Tibial nerve (tissue), 4 donors: ENCODE data around the gene TUBGCP6. TPM values are rescaled to one million over a fixed set of nuclear protein-coding genes. Genes with fewer than 3 reads are reported as not detected.

Experiments used
- DNase-seq, 2 donors: peaks; one replicate each; pipeline ENCODE4 v3.0.0-alpha.2; 2019; ENCODE audit warnings: low spot score in 2 of 2
- H3K27ac ChIP-seq, 4 donors: fragments of 200-600 bp; sonication (generic) in 3 of 4; one replicate each; pipeline ENCODE4 v1.5.1; 2017 to 2019; ENCODE audit warnings: mild to moderate bottlenecking in 1 of 4
- H3K27me3 ChIP-seq, 2 donors: fragments of 200-600 bp; sonication (generic) in 1 of 2; one replicate each; pipeline versions ENCODE4 v1.5.1 to v1.6.0; 2017 to 2019
- H3K36me3 ChIP-seq, 3 donors: fragments of 200-600 bp; sonication (generic); one replicate each; pipeline ENCODE4 v1.5.1; 2018 to 2019
- H3K4me1 ChIP-seq, 4 donors: fragments of 200-600 bp; sonication (generic) in 3 of 4; one replicate each; pipeline ENCODE4 v1.5.1; 2017 to 2019
- H3K4me3 ChIP-seq, 4 donors: fragments of 200-600 bp; sonication (generic) in 3 of 4; one replicate each; pipeline ENCODE4 v1.5.1; 2017 to 2019; ENCODE audit warnings: mild to moderate bottlenecking in 1 of 4, moderate library complexity in 1 of 4
- H3K9me3 ChIP-seq, 4 donors: fragments of 200-600 bp; sonication (generic) in 3 of 4; one replicate each; pipeline ENCODE4 v1.5.1; 2017 to 2019
- CTCF ChIP-seq, 5 experiments: fragments of 200-600 bp in 3 of 5; fragments of 450-650 bp in 2 of 5; sonication (generic) in 3 of 5; IDR thresholded peaks; one replicate each; pipeline ENCODE4 v1.5.1; 2016 to 2019; ENCODE audit warnings: antibody characterized with exemption in 5 of 5, mild to moderate bottlenecking in 3 of 5, moderate library complexity in 2 of 5
- EP300 ChIP-seq, 2 donors: sonication (generic); formaldehyde crosslinking; IDR thresholded peaks; one replicate each; pipeline ENCODE4 v1.6.1; 2017; ENCODE audit warnings: antibody characterized with exemption in 2 of 2, mild to moderate bottlenecking in 1 of 2
- POLR2A ChIP-seq, 2 donors: fragments of 450-650 bp; IDR thresholded peaks; one replicate each; pipeline ENCODE4 v1.6.1; 2017; ENCODE audit warnings: antibody characterized with exemption in 2 of 2, mild to moderate bottlenecking in 2 of 2, moderate library complexity in 2 of 2
- WGBS, 2 donors: methylation state at CpG; one replicate each; pipeline ENCODE4 v1.1.5; 2018; 5-methylcytosine and 5-hydroxymethylcytosine counted together
- total RNA-seq, 4 donors: library from RNA; depleted of rRNA; stranded (reverse); fragments of >200 nt; gene quantifications; one replicate each; pipeline ENCODE4 v1.1.0, GENCODE V29; 2016

TUBGCP6 gene
- total RNA-seq, 4 donors from 2014 or later = 72.2 to 127 (median 78.6) TPM

GRCh38 chr22:50289942-50290630 is 45.3 kb upstream of the TUBGCP6 start:
- Histone ChIP-seq H3K4me3 (no peak overlapping the region), H3K4me1 (peaks cover 0 to 63% (median 31%) of the 10 kb centered on the region in 4 donors), H3K27ac (no peak overlapping the region), H3K36me3 (peaks cover 20 to 64% (median 26%) of the 10 kb centered on the region in 3 donors), H3K9me3 (no peaks in the 10 kb centered on the region), H3K27me3 (no peaks in the 10 kb centered on the region)
- no peak for DNase-seq
- 87 to 90% methylated on average over 27 to 31 of the region's 37 CpGs for WGBS, 2 donors
- TF ChIP-seq EP300 (IDR thresholded peaks at IDR 0.05) (no peak), CTCF (IDR thresholded peaks at IDR 0.05) (no peak), POLR2A (IDR thresholded peaks at IDR 0.05) (no peak)

GRCh38 chr22:50289151-50289941 is 44.5 kb upstream of the TUBGCP6 start:
- no peaks in the 10 kb centered on the region for H3K9me3 ChIP-seq
- H3K36me3 ChIP-seq = peaks cover 20 to 72% (median 28%) of the 10 kb centered on the region in 3 donors
- DNase-seq = no peak
- H3K27me3 ChIP-seq = no peaks in the 10 kb centered on the region
- 86 to 89% methylated on average over 36 to 38 of the region's 57 CpGs for WGBS, 2 donors
- peaks cover 0 to 55% (median 24%) of the 10 kb centered on the region in 4 donors for H3K4me1 ChIP-seq
- TF ChIP-seq POLR2A (IDR thresholded peaks at IDR 0.05) = no peak
- TF ChIP-seq CTCF (IDR thresholded peaks at IDR 0.05) = no peak
- no peak for TF ChIP-seq EP300 (IDR thresholded peaks at IDR 0.05)
- no peak overlapping the region for H3K4me3 ChIP-seq
- no peak overlapping the region for H3K27ac ChIP-seq

GRCh38 chr22:50287731-50288130 is 42.9 kb upstream of the TUBGCP6 start:
- Histone ChIP-seq H3K4me3 (no peak overlapping the region), H3K4me1 (peaks cover 0 to 42% (median 9%) of the 10 kb centered on the region in 4 donors), H3K27me3 (no peaks in the 10 kb centered on the region), H3K9me3 (no peaks in the 10 kb centered on the region), H3K27ac (peak overlapping the region in 1 of 4 donors; percentile 39), H3K36me3 (peaks cover 24 to 88% (median 30%) of the 10 kb centered on the region in 3 donors)
- no peak for DNase-seq
- WGBS, 2 donors = 93% methylated on average over 19 of the region's 31 CpGs; no CpG with 5 or more reads in 1 of the 2 donors
- TF ChIP-seq POLR2A (IDR thresholded peaks at IDR 0.05) = no peak
- TF ChIP-seq EP300 (IDR thresholded peaks at IDR 0.05) = no peak
- no peak for TF ChIP-seq CTCF (IDR thresholded peaks at IDR 0.05)

- no peak overlapping the region for H3K27ac ChIP-seq
- no peaks in the 10 kb centered on the region for H3K9me3 ChIP-seq
- no peak for DNase-seq
- H3K27me3 ChIP-seq = no peaks in the 10 kb centered on the region
- H3K4me3 ChIP-seq = no peak overlapping the region
- peaks cover 0 to 36% (median 3%) of the 10 kb centered on the region in 4 donors for H3K4me1 ChIP-seq
- WGBS, 2 donors = 91% methylated on average over 20 to 32 of the region's 40 CpGs
- peaks cover 24 to 97% (median 36%) of the 10 kb centered on the region in 3 donors for H3K36me3 ChIP-seq
- TF ChIP-seq EP300 (IDR thresholded peaks at IDR 0.05) (no peak), POLR2A (IDR thresholded peaks at IDR 0.05) (no peak), CTCF (IDR thresholded peaks at IDR 0.05) (no peak)
Observed at GRCh38 chr22:50286701-50287318, 42.0 kb upstream of the TUBGCP6 start.
